Neural progenitor cell (in vitro differentiated cells): ENCODE results near the gene DKKL1.

Source experiments
- CTCF ChIP-seq: fragments of 200-600 bp; sonication (generic); IDR thresholded peaks from 2 replicates; pipeline ENCODE4 v1.5.1; 2017; ENCODE audit warnings: antibody characterized with exemption, mild to moderate bottlenecking
- EZH2 ChIP-seq: fragments of 200-600 bp; sonication (generic); IDR thresholded peaks from 2 replicates; pipeline ENCODE4 v1.6.1; 2017; ENCODE audit warnings: antibody characterized with exemption, mild to moderate bottlenecking, moderate library complexity

DNA sequence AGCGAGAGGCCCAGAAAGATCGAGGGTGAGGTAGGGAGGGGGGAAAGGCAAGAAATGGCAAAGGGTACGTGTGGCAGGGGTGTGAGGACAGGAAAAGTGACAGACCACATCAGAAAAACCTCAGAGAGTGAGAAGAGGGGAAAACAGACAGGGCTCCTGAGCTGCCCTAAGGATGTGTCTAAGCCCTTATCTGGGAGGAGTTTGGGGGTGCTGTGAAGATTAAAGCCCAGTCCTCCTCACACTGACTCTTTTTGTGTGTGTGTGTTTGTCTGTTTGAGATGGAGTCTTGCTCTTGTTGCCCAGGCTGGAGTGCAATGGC, 60.3 kb downstream of the DKKL1 start:
- TF ChIP-seq EZH2 (no peak), CTCF (no peak)
